Measurements from ENCODE around the gene NUDT14.

DNA sequence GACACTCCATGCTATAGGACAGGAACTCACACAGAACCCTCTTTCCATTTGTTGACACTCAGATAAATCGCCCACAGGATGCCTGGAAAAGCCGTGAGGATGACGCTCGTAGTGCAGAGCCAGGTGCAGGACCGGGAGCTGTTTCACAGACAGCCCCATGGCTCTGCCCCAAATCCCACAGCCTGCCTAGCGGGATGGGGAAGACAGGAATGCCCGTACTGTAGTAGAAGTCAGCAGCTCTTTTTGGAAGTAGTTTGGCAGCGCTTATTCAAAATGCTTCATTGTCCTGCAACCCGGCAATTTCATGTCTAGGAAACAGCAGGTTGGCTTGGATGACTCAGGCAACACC lies 54.2 kb downstream of the NUDT14 start:
- no peak for TF ChIP-seq POLR2A (IDR thresholded peaks at IDR 0.05)
- TF ChIP-seq, protein P1, sequence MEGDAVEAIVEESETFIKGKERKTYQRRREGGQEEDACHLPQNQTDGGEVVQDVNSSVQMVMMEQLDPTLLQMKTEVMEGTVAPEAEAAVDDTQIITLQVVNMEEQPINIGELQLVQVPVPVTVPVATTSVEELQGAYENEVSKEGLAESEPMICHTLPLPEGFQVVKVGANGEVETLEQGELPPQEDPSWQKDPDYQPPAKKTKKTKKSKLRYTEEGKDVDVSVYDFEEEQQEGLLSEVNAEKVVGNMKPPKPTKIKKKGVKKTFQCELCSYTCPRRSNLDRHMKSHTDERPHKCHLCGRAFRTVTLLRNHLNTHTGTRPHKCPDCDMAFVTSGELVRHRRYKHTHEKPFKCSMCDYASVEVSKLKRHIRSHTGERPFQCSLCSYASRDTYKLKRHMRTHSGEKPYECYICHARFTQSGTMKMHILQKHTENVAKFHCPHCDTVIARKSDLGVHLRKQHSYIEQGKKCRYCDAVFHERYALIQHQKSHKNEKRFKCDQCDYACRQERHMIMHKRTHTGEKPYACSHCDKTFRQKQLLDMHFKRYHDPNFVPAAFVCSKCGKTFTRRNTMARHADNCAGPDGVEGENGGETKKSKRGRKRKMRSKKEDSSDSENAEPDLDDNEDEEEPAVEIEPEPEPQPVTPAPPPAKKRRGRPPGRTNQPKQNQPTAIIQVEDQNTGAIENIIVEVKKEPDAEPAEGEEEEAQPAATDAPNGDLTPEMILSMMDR (IDR thresholded peaks at IDR 0.05): no peak
- TF ChIP-seq EP300 (IDR thresholded peaks at IDR 0.05): no peak
